ENCODE results near the gene TRIP10.
"Not testable (repeated sequence)": the region's sequence is repeated elsewhere in the genome, so short reads cannot be mapped to it uniquely, and the experiment has no call there.

Gene TRIP10, protein sequence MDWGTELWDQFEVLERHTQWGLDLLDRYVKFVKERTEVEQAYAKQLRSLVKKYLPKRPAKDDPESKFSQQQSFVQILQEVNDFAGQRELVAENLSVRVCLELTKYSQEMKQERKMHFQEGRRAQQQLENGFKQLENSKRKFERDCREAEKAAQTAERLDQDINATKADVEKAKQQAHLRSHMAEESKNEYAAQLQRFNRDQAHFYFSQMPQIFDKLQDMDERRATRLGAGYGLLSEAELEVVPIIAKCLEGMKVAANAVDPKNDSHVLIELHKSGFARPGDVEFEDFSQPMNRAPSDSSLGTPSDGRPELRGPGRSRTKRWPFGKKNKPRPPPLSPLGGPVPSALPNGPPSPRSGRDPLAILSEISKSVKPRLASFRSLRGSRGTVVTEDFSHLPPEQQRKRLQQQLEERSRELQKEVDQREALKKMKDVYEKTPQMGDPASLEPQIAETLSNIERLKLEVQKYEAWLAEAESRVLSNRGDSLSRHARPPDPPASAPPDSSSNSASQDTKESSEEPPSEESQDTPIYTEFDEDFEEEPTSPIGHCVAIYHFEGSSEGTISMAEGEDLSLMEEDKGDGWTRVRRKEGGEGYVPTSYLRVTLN

DNA sequence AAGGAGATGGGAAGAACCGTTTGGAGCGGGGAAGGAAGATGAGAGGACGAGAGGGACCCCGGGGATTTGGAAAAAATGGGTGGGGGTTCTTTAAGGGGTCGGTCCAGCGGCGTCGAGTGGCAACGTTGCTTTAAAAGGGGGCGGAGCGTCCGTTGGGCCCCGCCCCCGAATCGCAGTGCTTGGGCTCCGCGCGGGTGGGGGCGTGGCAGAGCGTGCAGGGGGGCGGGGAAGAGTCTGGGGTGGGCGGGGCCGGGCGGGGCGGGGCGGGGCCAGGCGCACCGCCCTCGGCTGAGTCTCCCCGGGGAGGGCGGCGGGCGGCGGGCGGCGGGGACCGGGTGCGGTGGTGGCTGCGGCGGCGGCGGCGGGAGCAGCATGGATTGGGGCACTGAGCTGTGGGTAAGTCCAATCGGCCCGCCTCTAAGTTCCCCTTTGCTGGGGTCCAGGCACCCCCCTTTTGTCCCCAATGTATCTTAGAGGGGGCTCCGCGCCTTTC lies at the start of gene TRIP10:
Gene TRIP10, plus strand, starts transcription at position 291 of the 493 bp plus-strand sequence. Its CDS starts 82 bp downstream, at position 373.
- H3K4me3 ChIP-seq (ENCODE audit: low read depth, low read length): peak within 1 kb of the TSS; percentile 70

DNA sequence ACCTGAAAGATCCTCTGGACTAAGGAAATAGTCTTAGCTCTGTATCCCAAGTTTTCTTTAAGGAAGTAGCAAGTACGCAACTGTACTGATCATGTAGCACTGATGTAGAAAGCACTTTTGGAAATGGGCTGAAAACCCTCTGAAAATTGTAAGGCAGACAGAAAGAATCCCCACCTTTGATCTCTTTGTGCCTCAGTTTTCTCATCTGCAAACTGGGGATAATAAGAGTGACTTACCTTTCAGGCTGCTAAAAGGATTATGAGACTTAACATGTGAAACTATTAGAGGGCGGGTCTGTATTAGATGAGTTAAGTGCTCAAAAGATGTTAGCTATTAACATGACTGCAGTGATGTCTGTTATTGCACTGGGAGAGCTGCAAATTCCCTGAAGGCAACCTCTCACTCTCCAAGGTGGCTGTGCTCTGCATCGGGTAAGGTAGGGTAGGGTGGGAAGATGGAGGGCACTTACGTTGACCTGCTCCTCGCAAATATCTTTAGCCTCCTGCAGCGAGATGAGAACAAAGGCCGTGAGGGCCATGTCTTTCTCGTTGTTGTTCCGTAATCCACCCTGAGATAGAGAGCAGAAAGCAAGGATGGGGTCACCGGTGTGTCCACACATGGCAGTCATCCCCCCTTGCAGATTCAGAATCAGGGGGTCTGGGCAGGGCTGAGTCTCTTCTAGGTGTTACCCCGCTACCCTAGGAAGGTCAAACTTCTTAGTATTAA lies 49.2 kb upstream of the TRIP10 start:
- no peak overlapping the region for H3K4me3 ChIP-seq (ENCODE audit: low read depth, low read length)

GRCh38 chr19:6691342-6691741 lies 48.1 kb upstream of the TRIP10 start:
- no peak overlapping the region for H3K4me3 ChIP-seq (ENCODE audit: low read depth, low read length)

DNA sequence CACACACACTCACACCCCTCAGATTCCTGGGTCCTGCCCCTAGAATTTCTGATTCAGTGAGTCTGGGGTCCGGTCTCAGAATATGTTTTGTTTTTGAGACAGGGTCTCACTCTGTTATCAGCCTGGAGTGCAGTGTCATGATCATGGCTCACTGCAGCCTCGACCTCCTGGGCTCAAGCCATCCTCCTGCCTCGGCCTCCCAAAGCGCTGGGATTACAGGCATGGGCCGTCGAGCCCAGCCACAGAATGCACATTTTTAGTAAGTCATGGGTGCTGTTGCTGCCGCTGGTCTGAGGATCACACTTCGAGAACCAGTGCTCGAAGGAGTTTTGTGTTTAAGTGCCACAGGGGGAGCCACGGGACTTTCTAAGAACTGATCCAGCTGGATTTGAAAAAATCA lies 47.5 kb upstream of the TRIP10 start:
- no peak overlapping the region for H3K4me3 ChIP-seq (ENCODE audit: low read depth, low read length)

DNA sequence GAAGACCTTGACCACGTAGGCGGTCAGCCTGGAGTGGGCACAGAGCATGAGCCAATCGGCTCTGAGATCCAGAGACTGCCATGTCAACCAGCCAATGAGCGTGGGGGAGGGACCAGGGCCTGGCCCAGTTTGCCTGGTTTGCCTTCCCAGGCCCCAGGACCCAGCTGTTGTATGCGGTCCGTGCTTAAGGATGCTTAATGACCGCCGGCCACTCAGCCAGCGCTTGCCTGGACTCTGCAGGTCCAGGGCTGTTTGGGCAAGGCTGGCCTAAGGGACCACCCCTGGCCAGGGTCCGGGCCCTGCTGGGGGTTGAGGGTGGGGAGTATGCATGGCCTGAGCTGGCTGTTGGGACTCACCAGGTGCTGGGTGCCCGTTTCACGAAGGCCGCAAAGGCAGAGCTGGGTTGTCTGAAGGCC lies 46.4 kb upstream of the TRIP10 start:
- no peak overlapping the region for H3K4me3 ChIP-seq (ENCODE audit: low read depth, low read length)

DNA sequence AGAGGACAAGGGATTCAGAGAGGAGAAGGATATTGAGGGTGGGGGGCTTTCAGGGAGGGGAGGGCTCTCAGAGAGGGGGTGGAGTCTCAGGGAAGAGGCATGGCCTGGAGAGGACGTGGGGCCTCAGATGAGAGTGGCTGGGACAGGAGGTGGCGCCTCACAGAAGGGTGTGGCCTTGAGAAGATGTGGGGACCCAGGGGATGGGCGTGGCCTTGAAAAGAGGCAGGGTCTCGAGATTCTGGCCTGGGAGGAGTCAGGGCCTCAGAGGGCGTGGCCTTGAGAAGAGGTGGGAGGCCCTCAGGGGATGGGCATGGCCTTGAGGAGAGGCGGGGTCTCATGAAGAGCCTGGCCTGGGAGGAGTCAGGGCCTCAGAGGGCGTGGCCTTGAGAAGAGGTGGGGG lies 45.8 kb upstream of the TRIP10 start:
- no peak overlapping the region for H3K4me3 ChIP-seq (ENCODE audit: low read depth, low read length)

DNA sequence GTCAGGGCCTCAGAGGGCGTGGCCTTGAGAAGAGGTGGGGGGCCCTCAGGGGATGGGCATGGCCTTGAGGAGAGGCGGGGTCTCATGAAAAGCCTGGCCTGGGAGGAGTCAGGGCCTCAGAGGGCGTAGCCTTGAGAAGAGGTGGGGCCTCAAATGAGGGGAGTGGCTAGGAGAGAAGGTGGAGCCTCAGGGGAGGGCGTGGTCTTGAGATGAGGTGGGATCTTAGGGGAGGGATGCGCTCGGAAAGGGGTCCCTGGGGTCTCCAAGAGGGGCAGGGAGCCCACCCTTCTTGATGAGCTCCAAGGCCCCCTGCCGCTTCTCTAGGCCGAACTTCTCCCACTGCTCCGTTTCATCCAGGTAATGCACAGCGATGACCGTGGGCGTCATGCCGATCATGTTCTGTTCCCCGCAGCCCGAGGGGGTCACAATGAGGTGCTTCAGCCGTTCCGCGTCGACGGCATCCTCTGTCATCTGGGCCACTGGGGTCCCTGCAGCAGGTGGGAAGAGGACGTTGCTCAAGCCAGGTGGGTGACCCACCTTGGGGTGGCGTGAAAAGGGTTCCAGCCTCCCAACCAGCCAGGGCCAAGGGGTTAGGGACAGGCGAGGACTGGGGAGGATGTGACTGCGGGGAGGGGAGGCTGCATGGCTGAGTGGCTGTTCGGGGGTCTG lies 45.2 kb upstream of the TRIP10 start:
- no peak overlapping the region for H3K4me3 ChIP-seq (ENCODE audit: low read depth, low read length)

GRCh38 chr19:6696239-6696820 lies 43.1 kb upstream of the TRIP10 start:
- no peak overlapping the region for H3K4me3 ChIP-seq (ENCODE audit: low read depth, low read length)

GRCh38 chr19:6697291-6697690 lies 42.2 kb upstream of the TRIP10 start:
- no peak overlapping the region for H3K4me3 ChIP-seq (ENCODE audit: low read depth, low read length)

DNA sequence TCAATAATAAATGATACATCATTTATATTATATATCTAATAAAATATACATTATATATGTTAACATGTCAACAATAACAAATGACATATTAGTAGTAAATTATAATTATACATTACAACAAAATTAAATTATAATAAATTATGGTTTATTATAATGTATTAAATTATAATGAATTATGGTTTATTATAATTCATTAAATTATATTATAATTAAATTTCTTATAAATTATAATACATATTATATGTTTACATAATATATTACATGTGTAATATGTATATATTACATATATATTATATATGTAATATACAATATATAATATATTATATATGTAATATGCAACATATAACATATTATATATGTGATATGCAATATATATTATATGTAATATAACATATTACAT lies 39.5 kb upstream of the TRIP10 start:
- H3K4me3 ChIP-seq (ENCODE audit: low read depth, low read length): no peak overlapping the region

DNA sequence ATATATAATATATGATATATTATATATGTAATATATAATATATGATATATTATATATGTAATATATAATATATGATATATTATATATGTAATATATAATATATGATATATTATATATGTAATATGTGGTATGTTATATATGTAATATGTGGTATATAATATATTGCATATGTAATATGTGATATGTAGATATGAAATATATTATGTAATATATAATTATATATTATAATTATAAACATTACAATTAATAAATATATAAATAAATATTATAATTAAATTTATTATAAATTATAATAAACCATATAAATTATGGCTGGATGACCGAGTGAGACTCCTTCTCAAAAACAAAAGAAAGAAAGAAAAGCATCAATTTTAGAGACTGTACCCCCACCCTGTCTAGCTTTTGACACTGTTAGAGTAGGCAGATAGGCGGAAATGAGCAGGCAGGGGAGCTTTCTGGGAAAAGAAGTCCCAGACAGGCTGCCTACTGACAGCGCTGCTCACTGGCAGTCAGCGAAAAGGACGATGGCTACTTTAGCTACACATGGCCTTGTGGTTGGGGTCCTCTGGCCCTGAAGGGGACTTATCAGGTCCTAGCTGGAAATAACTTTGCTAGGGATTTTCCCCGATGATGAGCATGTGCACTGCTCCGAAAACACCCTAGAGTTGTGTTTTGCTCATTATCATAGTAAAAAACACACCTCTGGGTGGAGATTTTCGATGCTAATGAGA lies 38.7 kb upstream of the TRIP10 start:
- H3K4me3 ChIP-seq (ENCODE audit: low read depth, low read length): no peak overlapping the region

- no peak overlapping the region for H3K4me3 ChIP-seq (ENCODE audit: low read depth, low read length)
Measured at GRCh38 chr19:6705931-6706632, 33.4 kb upstream of the TRIP10 start.

- H3K4me3 ChIP-seq (ENCODE audit: low read depth, low read length): no peak overlapping the region
Measured at GRCh38 chr19:6706633-6706958, 32.9 kb upstream of the TRIP10 start.

- no peak overlapping the region for H3K4me3 ChIP-seq (ENCODE audit: low read depth, low read length)
Measured at GRCh38 chr19:6707011-6707657, 32.3 kb upstream of the TRIP10 start.

DNA sequence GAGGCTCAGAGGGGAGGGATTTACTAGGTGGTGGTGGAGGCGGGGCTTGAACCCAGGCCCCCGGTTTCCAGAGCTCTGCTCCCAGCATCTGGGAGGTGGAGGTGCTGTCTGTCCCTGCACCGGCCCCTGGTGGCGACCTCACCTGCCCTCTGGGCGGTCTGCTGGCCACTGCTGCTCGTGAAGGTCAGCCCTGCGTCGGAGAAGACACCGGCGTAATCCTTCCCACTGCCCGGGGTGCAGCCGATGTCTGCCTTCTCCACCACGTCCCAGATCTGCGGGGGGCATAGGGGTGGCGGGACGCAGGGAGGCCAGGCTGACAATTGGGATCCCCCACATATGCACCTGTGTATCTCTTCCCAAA lies 31.8 kb upstream of the TRIP10 start:
- no peak overlapping the region for H3K4me3 ChIP-seq (ENCODE audit: low read depth, low read length)

- no peak overlapping the region for H3K4me3 ChIP-seq (ENCODE audit: low read depth, low read length)
Measured at GRCh38 chr19:6708346-6708745, 31.1 kb upstream of the TRIP10 start.

DNA sequence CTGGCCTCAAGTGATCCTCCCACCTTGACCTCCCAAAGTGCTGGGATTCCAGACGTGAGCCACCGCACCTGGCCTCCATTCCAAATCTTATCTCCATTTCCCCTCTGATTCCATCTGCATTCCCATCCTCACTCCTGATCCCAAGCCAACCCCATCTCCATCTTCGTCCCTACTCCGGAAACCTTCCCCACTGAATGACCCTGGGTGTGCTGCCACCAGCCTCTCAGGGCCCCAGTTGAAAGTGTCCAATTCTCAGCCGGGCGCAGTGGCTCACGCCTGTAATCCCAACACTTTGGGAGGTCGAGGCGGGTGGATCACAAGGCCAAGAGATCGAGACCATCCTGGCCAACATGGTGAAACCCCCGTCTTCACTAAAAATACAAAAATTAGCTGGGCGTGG lies 30.6 kb upstream of the TRIP10 start:
- H3K4me3 ChIP-seq (ENCODE audit: low read depth, low read length): not testable (repeated sequence)

DNA sequence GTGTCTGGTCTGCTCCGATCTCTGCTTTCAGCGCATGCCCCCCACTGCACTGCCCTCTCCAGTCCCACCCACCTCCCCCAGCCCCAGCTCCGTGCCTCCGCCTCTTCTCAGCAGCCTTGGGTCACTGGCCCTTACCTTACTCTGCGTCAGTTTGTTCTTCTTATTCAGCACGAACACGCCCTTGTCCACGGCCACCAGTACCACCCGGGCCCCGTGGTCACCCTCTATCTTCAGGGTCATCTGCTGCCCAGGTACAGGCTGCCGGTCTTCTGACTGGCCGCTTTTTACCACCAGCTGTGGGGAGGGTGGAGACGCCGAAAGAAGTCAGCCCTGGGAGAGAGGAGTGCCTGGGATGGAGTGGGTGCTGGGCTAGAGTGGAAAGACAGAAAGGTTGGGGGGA lies 29.9 kb upstream of the TRIP10 start:
- no peak overlapping the region for H3K4me3 ChIP-seq (ENCODE audit: low read depth, low read length)

All from iPS-11a (cell line).